ENCODE results near the gene GPR158.

DNA sequence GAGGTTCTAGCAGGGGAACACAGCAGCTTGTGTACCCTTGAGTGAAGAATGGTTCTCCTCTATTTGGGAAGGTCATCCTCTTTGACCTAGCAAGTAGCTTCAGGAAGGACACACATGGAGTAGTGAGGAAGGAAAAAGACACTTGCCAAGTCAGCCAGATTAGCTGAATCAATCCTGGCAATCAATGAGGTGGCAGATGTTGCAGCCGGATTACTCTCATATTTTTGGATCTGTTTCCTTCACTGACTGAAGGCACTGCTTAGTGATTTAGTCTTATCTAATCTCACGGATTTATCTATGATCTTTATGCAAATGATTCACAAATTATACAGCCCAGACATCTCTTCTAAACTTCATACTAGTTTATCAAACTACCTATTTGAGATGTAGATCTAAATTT is 218.8 kb downstream of the GPR158 start:
- TF ChIP-seq, protein P1, sequence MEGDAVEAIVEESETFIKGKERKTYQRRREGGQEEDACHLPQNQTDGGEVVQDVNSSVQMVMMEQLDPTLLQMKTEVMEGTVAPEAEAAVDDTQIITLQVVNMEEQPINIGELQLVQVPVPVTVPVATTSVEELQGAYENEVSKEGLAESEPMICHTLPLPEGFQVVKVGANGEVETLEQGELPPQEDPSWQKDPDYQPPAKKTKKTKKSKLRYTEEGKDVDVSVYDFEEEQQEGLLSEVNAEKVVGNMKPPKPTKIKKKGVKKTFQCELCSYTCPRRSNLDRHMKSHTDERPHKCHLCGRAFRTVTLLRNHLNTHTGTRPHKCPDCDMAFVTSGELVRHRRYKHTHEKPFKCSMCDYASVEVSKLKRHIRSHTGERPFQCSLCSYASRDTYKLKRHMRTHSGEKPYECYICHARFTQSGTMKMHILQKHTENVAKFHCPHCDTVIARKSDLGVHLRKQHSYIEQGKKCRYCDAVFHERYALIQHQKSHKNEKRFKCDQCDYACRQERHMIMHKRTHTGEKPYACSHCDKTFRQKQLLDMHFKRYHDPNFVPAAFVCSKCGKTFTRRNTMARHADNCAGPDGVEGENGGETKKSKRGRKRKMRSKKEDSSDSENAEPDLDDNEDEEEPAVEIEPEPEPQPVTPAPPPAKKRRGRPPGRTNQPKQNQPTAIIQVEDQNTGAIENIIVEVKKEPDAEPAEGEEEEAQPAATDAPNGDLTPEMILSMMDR (IDR thresholded peaks at IDR 0.05; ENCODE audit: insufficient read depth, low read length, poor library complexity, severe bottlenecking) = no peak
- no peak for TF ChIP-seq EZH2phosphoT487 (conservative IDR thresholded peaks at IDR 0.05; ENCODE audit: low read length)
